ENCODE measurements around the gene TMOD1. TPM values are rescaled to one million over a fixed set of nuclear protein-coding genes. Genes with fewer than 3 reads are reported as not detected.
"Not testable (repeated sequence)": the region's sequence is repeated elsewhere in the genome, so short reads cannot be mapped to it uniquely, and the experiment has no call there.

The TMOD1 gene
- total RNA-seq (2014; rRNA removed; shearing (Covaris generic)) (1.3 TPM in 1 of 2 replicates, not detected in the other), polyA plus RNA-seq (2016; fragmentation: Nextera tagmentation; extraction: Ambion mirVana) (0.34 and 0.43 TPM in 2 replicates)

- no peaks in the 10 kb centered on the region for H4K20me1 ChIP-seq (ENCODE audit: insufficient read depth)
- DNase-seq = peak; percentile 66
- H3K36me3 ChIP-seq (ENCODE audit: low read depth) = no peaks in the 10 kb centered on the region
- H3K27ac ChIP-seq = no peak within 1 kb of the TSS
- no peaks in the 10 kb centered on the region for H3K4me1 ChIP-seq (ENCODE audit: insufficient read depth)
- peak within 1 kb of the TSS; percentile 73 for H3K4me3 ChIP-seq
- in situ Hi-C loops (cut with MboI) = no loop called here
- H3K9me3 ChIP-seq (ENCODE audit: low read depth) = no peaks in the 10 kb centered on the region
- no peaks in the 10 kb centered on the region for H3K79me2 ChIP-seq (ENCODE audit: insufficient read depth)
- TF ChIP-seq EZH2phosphoT487 (IDR thresholded peaks at IDR 0.05; ENCODE audit: insufficient read depth, low read depth) (no peak), EZH2 (IDR thresholded peaks at IDR 0.05; ENCODE audit: insufficient read depth, poor library complexity, severe bottlenecking) (no peak)
- H2AFZ ChIP-seq = peak within 1 kb of the TSS; percentile 62
- no peak within 1 kb of the TSS for H3K9ac ChIP-seq
- H3K4me2 ChIP-seq (ENCODE audit: unreplicated experiment) = peak within 1 kb of the TSS; percentile 61
- WGBS, 2 experiments (ENCODE audit: low coverage in 1 of 2, low lambda C conversion rate in 2 of 2, missing lambda C conversion rate in 2 of 2) = 1 to 2% methylated on average over 24 to 45 of the region's 87 CpGs
- H3K27me3 ChIP-seq (replicated peaks; ENCODE audit: insufficient read depth) = peaks cover 42% of the 10 kb centered on the region
- no peaks in the 10 kb centered on the region for H3K9me2 ChIP-seq (ENCODE audit: insufficient read depth)
- H3F3A ChIP-seq (ENCODE audit: insufficient read depth) = no peaks in the 10 kb centered on the region
Observed at GRCh38 chr9:97501177-97501971, at the start of gene TMOD1. Gene TMOD1, plus strand, starts transcription at chr9:97501666. Its CDS starts 22,523 bp downstream, at chr9:97524189.

DNA sequence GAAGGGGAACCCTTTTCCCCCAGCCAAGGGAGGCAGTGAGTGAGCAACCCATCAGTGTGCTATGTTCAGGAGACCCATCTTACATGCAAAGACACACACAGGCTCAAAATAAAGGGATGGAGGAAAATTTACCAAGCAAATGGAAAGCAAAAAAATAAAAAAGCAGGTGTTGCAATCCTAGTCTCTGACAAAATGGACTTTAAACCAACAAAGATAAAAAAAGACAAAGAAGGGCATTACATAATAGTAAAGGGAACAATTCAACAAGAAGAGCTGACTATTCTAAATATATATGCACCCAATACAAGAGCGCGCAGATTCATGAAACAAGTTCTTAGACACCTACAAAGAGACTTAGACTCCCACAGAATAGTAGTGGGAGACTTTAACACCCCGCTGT, 47.9 kb upstream of the TMOD1 start:
- H3K27me3 ChIP-seq (replicated peaks; ENCODE audit: insufficient read depth); H2AFZ ChIP-seq; H3F3A ChIP-seq (ENCODE audit: insufficient read depth); H3K36me3 ChIP-seq (ENCODE audit: low read depth); H3K9me2 ChIP-seq (ENCODE audit: insufficient read depth); H3K4me3 ChIP-seq; H4K20me1 ChIP-seq (ENCODE audit: insufficient read depth); H3K4me1 ChIP-seq (ENCODE audit: insufficient read depth); in situ Hi-C loops (cut with MboI); DNase-seq; H3K9ac ChIP-seq; H3K9me3 ChIP-seq (ENCODE audit: low read depth); H3K4me2 ChIP-seq (ENCODE audit: unreplicated experiment); H3K79me2 ChIP-seq (ENCODE audit: insufficient read depth); H3K27ac ChIP-seq: not testable (repeated sequence)
- 93 to 99% methylated on average over 3 of the region's 3 CpGs for WGBS, 2 experiments (ENCODE audit: low coverage in 1 of 2, low lambda C conversion rate in 2 of 2, missing lambda C conversion rate in 2 of 2)

GRCh38 chr9:97456841-97457240, 44.6 kb upstream of the TMOD1 start:
- H3K4me1 ChIP-seq (ENCODE audit: insufficient read depth); H3K27ac ChIP-seq; H3K79me2 ChIP-seq (ENCODE audit: insufficient read depth); H3K4me2 ChIP-seq (ENCODE audit: unreplicated experiment); H3K9ac ChIP-seq; H3K36me3 ChIP-seq (ENCODE audit: low read depth); DNase-seq; H3K9me2 ChIP-seq (ENCODE audit: insufficient read depth); H3K27me3 ChIP-seq (replicated peaks; ENCODE audit: insufficient read depth); in situ Hi-C loops (cut with MboI); H2AFZ ChIP-seq; H3K9me3 ChIP-seq (ENCODE audit: low read depth); H4K20me1 ChIP-seq (ENCODE audit: insufficient read depth); H3K4me3 ChIP-seq; H3F3A ChIP-seq (ENCODE audit: insufficient read depth): not testable (repeated sequence)

DNA sequence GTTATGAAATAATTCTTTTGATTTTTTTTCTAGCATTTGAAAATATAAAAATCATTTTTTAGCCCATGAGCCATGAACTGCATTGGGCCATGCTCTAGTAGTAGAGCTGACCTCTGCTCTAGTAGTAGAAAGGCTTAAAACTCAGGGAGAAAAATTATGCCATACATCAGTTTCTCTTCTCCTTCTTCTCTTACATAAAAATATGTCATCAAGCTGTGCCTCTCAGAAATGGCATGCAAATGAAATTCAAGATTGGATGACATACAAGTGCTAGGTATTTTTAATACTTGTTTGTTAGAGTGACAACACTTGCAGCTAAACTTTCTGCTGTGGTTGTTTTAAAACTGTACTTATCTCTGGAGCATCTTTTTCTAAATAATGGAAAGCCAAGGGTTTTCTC, 42.1 kb upstream of the TMOD1 start:
- H3K4me3 ChIP-seq = no peak overlapping the region
- H3K36me3 ChIP-seq (ENCODE audit: low read depth) = no peaks in the 10 kb centered on the region
- H3K9ac ChIP-seq = no peak overlapping the region
- no peaks in the 10 kb centered on the region for H4K20me1 ChIP-seq (ENCODE audit: insufficient read depth)
- H3K9me3 ChIP-seq (ENCODE audit: low read depth) = no peaks in the 10 kb centered on the region
- H2AFZ ChIP-seq = no peak overlapping the region
- H3K79me2 ChIP-seq (ENCODE audit: insufficient read depth) = no peaks in the 10 kb centered on the region
- TF ChIP-seq EZH2phosphoT487 (IDR thresholded peaks at IDR 0.05; ENCODE audit: insufficient read depth, low read depth) (no peak), EZH2 (IDR thresholded peaks at IDR 0.05; ENCODE audit: insufficient read depth, poor library complexity, severe bottlenecking) (no peak)
- H3K27ac ChIP-seq = no peak overlapping the region
- no peaks in the 10 kb centered on the region for H3K27me3 ChIP-seq (replicated peaks; ENCODE audit: insufficient read depth)
- H3K9me2 ChIP-seq (ENCODE audit: insufficient read depth) = no peaks in the 10 kb centered on the region
- no peaks in the 10 kb centered on the region for H3K4me1 ChIP-seq (ENCODE audit: insufficient read depth)
- no peaks in the 10 kb centered on the region for H3F3A ChIP-seq (ENCODE audit: insufficient read depth)
- H3K4me2 ChIP-seq (ENCODE audit: unreplicated experiment) = no peak overlapping the region
- no peak for DNase-seq
- in situ Hi-C loops (cut with MboI) = no loop called here

GRCh38 chr9:97462159-97462558, 39.3 kb upstream of the TMOD1 start:
- Histone ChIP-seq H3K9ac (no peak overlapping the region), H2AFZ (no peak overlapping the region), H4K20me1 (ENCODE audit: insufficient read depth) (no peaks in the 10 kb centered on the region), H3K27ac (no peak overlapping the region), H3K36me3 (ENCODE audit: low read depth) (no peaks in the 10 kb centered on the region), H3K9me3 (ENCODE audit: low read depth) (no peaks in the 10 kb centered on the region), H3K4me1 (ENCODE audit: insufficient read depth) (no peaks in the 10 kb centered on the region), H3K4me3 (no peak overlapping the region), H3K27me3 (replicated peaks; ENCODE audit: insufficient read depth) (no peaks in the 10 kb centered on the region), H3K9me2 (ENCODE audit: insufficient read depth) (no peaks in the 10 kb centered on the region), H3K4me2 (ENCODE audit: unreplicated experiment) (no peak overlapping the region), H3K79me2 (ENCODE audit: insufficient read depth) (no peaks in the 10 kb centered on the region), H3F3A (ENCODE audit: insufficient read depth) (no peaks in the 10 kb centered on the region)
- TF ChIP-seq EZH2 (IDR thresholded peaks at IDR 0.05; ENCODE audit: insufficient read depth, poor library complexity, severe bottlenecking) (no peak), EZH2phosphoT487 (IDR thresholded peaks at IDR 0.05; ENCODE audit: insufficient read depth, low read depth) (no peak)
- WGBS, 2 experiments (ENCODE audit: low coverage in 1 of 2, low lambda C conversion rate in 2 of 2, missing lambda C conversion rate in 2 of 2) = 59 to 63% methylated on average over 3 of the region's 3 CpGs
- in situ Hi-C loops (cut with MboI) = loop anchor here (10.0 kb wide), 1 partner anchor 143 kb away; no protein-coding TSS in a partner anchor
- DNase-seq = no peak
